HepG2 (cell line): ENCODE data around the gene DHX58. TPM values are rescaled to one million over a fixed set of nuclear protein-coding genes. Genes with fewer than 3 reads are reported as not detected.

ENCODE experiments used
- CENPX ChIP-seq: sonication (generic); formaldehyde crosslinking; IDR thresholded peaks from 2 replicates; pipeline ENCODE4 v1.9.0; 2021; ENCODE audit warnings: mild to moderate bottlenecking, missing genetic modification reagents, moderate library complexity
- RAD51 ChIP-seq: fragments of 450-650 bp; IDR thresholded peaks from 2 replicates; pipeline ENCODE4 v1.6.1; 2016; ENCODE audit warnings: borderline replicate concordance
- RFXAP ChIP-seq: sonication (generic); formaldehyde crosslinking; IDR thresholded peaks from 2 replicates; pipeline ENCODE4 v1.4.0; 2020; ENCODE audit warnings: missing genetic modification reagents, borderline replicate concordance
- TCF12 ChIP-seq, 2 experiments: fragments of 450-650 bp in 1 of 2; sonication (generic) in 1 of 2; formaldehyde crosslinking in 1 of 2; IDR thresholded peaks; 2 replicates each; pipeline versions ENCODE4 v1.6.1 to v1.8.0; 2017 to 2022; ENCODE audit warnings: antibody characterized with exemption in 1 of 2, mild to moderate bottlenecking in 1 of 2, missing genetic modification reagents in 1 of 2, moderate library complexity in 1 of 2
- TERF1 ChIP-seq: sonication (generic); formaldehyde crosslinking; IDR thresholded peaks from 2 replicates; pipeline ENCODE4 v1.8.0; 2022; ENCODE audit warnings: mild to moderate bottlenecking, missing genetic modification reagents, moderate library complexity
- TGIF2 ChIP-seq: IDR thresholded peaks from 2 replicates; pipeline ENCODE4 v1.6.1; 2016; ENCODE audit warnings: control low read depth, missing compliant biosample characterization
- ZHX1 ChIP-seq: sonication (generic); formaldehyde crosslinking; IDR thresholded peaks from 2 replicates; pipeline ENCODE4 v1.8.1; 2022; ENCODE audit warnings: low read depth, mild to moderate bottlenecking, missing genetic modification reagents
- ZNF431 ChIP-seq: sonication (generic); formaldehyde crosslinking; IDR thresholded peaks from 2 replicates; pipeline ENCODE4 v1.9.0; 2022; ENCODE audit warnings: missing genetic modification reagents, low read depth, mild to moderate bottlenecking, borderline replicate concordance
- ZNF550 ChIP-seq: sonication (generic); formaldehyde crosslinking; IDR thresholded peaks from 2 replicates; pipeline ENCODE4 v1.4.0; 2020; ENCODE audit warnings: mild to moderate bottlenecking, missing genetic modification reagents, borderline replicate concordance
- ZNF616 ChIP-seq: sonication (generic); formaldehyde crosslinking; IDR thresholded peaks from 2 replicates; pipeline ENCODE4 v1.5.0; 2020; ENCODE audit warnings: low read depth, mild to moderate bottlenecking, missing genetic modification reagents
- ZNF772 ChIP-seq: sonication (generic); formaldehyde crosslinking; IDR thresholded peaks from 2 replicates; pipeline ENCODE4 v1.5.0; 2020; ENCODE audit warnings: mild to moderate bottlenecking, missing genetic modification reagents
- ZNF782 ChIP-seq: sonication (generic); formaldehyde crosslinking; IDR thresholded peaks from 2 replicates; pipeline ENCODE4 v1.4.0; 2020; ENCODE audit warnings: missing genetic modification reagents, mild to moderate bottlenecking, borderline replicate concordance
- ZNF792 ChIP-seq: IDR thresholded peaks from 2 replicates; pipeline ENCODE4 v1.6.1; 2016
- polyA plus RNA-seq, 8 experiments: library from polyadenylated mRNA; depleted of rRNA in 3 of 8; stranded (reverse) in 7 of 8; unstranded in 1 of 8; fragments of >200 nt; fragmentation: Illumina TruSeq in 4 of 8; extraction: Trizol in 4 of 8; gene quantifications; 2 replicates each; pipeline versions ENCODE4 v1.2.1 to v1.2.3, GENCODE V29; 2011 to 2016; ENCODE audit warnings: low read depth in 4 of 8, missing spikeins in 1 of 8, mixed read lengths in 1 of 8; ENCODE audit not compliant: insufficient read depth in 1 of 8
- total RNA-seq, 5 experiments: library from RNA; depleted of rRNA; stranded (reverse); fragments of >200 nt; fragmentation: Illumina TruSeq; extraction: Trizol; gene quantifications; 2 replicates each; pipeline ENCODE4 v1.2.3, GENCODE V29; 2016; ENCODE audit warnings: low read depth in 1 of 5
- TF ChIP-seq, protein P1 (sequence below): sonication (generic); formaldehyde crosslinking; IDR thresholded peaks from 2 replicates; pipeline ENCODE4 v1.5.1; 2020; ENCODE audit warnings: mild to moderate bottlenecking, missing genetic modification reagents
- TF ChIP-seq, protein P2 (sequence below): sonication (generic); formaldehyde crosslinking; IDR thresholded peaks from 2 replicates; pipeline ENCODE4 v1.4.0; 2020; ENCODE audit warnings: missing genetic modification reagents, borderline replicate concordance
- TF ChIP-seq, protein P3 (sequence below): IDR thresholded peaks from 2 replicates; pipeline ENCODE4 v1.4.0; 2020; ENCODE audit warnings: mild to moderate bottlenecking, missing genetic modification reagents

Gene DHX58
- total and polyA plus RNA-seq, 2 of the 13 experiments (the other 11 are each of a cell fraction or from before 2014, with no cell fraction given): 6.7 to 7.8 TPM

GRCh38 chr17:42155614-42156045, 43.1 kb upstream of the DHX58 start (continued):
- TF ChIP-seq ZNF616 (CRISPR knock-in tag) (0 out of 2 replicates have a peak, but pooled peaks have one; percentile 44), ZHX1 (CRISPR knock-in tag) (no peak), TCF12 (IDR thresholded peaks at IDR 0.05) (no peak), TCF12 (CRISPR knock-in tag; IDR thresholded peaks at IDR 0.05) (peak; percentile 32; the same call in 1 of the 2 replicates), CENPX (CRISPR knock-in tag) (no peak), RAD51 (no peak), RFXAP (no peak), ZNF550 (CRISPR knock-in tag) (no peak), ZNF431 (CRISPR knock-in tag) (no peak), ZNF782 (CRISPR knock-in tag) (no peak), TGIF2 (CRISPR knock-in tag) (no peak), ZNF792 (CRISPR knock-in tag) (no peak), TERF1 (CRISPR knock-in tag) (no peak), ZNF772 (CRISPR knock-in tag) (0 out of 2 replicates have a peak, but pooled peaks have one; percentile 20)
- TF ChIP-seq, protein P1, sequence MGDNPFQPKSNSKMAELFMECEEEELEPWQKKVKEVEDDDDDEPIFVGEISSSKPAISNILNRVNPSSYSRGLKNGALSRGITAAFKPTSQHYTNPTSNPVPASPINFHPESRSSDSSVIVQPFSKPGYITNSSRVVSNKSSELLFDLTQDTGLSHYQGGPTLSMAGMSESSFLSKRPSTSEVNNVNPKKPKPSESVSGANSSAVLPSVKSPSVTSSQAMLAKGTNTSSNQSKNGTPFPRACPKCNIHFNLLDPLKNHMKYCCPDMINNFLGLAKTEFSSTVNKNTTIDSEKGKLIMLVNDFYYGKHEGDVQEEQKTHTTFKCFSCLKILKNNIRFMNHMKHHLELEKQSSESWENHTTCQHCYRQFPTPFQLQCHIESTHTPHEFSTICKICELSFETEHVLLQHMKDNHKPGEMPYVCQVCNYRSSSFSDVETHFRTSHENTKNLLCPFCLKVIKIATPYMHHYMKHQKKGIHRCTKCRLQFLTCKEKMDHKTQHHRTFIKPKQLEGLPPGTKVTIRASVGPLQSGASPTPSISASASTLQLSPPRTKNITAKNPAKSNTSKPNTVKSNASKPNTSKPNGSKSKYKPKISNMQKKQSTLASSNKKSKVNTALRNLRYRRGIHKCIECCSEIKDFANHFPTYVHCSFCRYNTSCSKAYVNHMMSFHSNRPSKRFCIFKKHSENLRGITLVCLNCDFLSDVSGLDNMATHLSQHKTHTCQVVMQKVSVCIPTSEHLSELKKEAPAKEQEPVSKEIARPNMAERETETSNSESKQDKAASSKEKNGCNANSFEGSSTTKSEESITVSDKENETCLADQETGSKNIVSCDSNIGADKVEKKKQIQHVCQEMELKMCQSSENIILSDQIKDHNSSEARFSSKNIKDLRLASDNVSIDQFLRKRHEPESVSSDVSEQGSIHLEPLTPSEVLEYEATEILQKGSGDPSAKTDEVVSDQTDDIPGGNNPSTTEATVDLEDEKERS: no peak
- TF ChIP-seq, protein P2, sequence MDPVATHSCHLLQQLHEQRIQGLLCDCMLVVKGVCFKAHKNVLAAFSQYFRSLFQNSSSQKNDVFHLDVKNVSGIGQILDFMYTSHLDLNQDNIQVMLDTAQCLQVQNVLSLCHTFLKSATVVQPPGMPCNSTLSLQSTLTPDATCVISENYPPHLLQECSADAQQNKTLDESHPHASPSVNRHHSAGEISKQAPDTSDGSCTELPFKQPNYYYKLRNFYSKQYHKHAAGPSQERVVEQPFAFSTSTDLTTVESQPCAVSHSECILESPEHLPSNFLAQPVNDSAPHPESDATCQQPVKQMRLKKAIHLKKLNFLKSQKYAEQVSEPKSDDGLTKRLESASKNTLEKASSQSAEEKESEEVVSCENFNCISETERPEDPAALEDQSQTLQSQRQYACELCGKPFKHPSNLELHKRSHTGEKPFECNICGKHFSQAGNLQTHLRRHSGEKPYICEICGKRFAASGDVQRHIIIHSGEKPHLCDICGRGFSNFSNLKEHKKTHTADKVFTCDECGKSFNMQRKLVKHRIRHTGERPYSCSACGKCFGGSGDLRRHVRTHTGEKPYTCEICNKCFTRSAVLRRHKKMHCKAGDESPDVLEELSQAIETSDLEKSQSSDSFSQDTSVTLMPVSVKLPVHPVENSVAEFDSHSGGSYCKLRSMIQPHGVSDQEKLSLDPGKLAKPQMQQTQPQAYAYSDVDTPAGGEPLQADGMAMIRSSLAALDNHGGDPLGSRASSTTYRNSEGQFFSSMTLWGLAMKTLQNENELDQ: no peak
- TF ChIP-seq, protein P3, sequence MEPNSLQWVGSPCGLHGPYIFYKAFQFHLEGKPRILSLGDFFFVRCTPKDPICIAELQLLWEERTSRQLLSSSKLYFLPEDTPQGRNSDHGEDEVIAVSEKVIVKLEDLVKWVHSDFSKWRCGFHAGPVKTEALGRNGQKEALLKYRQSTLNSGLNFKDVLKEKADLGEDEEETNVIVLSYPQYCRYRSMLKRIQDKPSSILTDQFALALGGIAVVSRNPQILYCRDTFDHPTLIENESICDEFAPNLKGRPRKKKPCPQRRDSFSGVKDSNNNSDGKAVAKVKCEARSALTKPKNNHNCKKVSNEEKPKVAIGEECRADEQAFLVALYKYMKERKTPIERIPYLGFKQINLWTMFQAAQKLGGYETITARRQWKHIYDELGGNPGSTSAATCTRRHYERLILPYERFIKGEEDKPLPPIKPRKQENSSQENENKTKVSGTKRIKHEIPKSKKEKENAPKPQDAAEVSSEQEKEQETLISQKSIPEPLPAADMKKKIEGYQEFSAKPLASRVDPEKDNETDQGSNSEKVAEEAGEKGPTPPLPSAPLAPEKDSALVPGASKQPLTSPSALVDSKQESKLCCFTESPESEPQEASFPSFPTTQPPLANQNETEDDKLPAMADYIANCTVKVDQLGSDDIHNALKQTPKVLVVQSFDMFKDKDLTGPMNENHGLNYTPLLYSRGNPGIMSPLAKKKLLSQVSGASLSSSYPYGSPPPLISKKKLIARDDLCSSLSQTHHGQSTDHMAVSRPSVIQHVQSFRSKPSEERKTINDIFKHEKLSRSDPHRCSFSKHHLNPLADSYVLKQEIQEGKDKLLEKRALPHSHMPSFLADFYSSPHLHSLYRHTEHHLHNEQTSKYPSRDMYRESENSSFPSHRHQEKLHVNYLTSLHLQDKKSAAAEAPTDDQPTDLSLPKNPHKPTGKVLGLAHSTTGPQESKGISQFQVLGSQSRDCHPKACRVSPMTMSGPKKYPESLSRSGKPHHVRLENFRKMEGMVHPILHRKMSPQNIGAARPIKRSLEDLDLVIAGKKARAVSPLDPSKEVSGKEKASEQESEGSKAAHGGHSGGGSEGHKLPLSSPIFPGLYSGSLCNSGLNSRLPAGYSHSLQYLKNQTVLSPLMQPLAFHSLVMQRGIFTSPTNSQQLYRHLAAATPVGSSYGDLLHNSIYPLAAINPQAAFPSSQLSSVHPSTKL: no peak
